Subcutaneous adipose tissue (tissue), 4 donors: ENCODE measurements around the gene TNFAIP2. TPM values are rescaled to one million over a fixed set of nuclear protein-coding genes. Genes with fewer than 3 reads are reported as not detected.

Experiments
- total RNA-seq, 4 donors: library from RNA; depleted of rRNA; stranded (reverse); fragments of >200 nt; gene quantifications; one replicate each; pipeline ENCODE4 v1.1.0, GENCODE V29; 2016
- TF ChIP-seq, protein P1 (sequence below): fragments of 450-650 bp; IDR thresholded peaks from one replicate; pipeline ENCODE4 v1.5.1; 2016; ENCODE audit warnings: low read depth, mild to moderate bottlenecking, control low read depth, antibody characterized with exemption, moderate library complexity

TNFAIP2 gene
- total RNA-seq, 4 donors from 2014 or later = 54.7 to 145 (median 65.4) TPM

DNA sequence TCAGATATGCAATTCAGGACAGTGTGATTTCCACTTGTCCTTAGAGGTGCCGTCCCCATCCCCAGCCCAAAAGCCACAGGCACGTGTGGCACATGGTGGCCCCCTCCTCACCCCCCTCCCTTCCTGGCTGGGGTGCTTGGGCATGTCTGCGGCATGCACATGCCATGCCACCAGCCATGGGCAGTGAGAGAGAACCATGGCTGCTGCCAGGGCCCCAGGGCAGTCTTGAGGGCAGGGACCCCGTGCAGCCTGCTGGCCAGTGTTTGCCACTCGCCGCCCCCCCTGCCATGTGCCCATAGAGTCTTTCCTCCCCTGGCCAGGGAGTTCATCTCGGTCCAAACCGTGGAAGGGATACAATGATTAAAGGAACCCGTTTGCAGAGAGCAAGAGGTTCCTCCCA lies 41.5 kb downstream of the TNFAIP2 start:
- TF ChIP-seq, protein P1, sequence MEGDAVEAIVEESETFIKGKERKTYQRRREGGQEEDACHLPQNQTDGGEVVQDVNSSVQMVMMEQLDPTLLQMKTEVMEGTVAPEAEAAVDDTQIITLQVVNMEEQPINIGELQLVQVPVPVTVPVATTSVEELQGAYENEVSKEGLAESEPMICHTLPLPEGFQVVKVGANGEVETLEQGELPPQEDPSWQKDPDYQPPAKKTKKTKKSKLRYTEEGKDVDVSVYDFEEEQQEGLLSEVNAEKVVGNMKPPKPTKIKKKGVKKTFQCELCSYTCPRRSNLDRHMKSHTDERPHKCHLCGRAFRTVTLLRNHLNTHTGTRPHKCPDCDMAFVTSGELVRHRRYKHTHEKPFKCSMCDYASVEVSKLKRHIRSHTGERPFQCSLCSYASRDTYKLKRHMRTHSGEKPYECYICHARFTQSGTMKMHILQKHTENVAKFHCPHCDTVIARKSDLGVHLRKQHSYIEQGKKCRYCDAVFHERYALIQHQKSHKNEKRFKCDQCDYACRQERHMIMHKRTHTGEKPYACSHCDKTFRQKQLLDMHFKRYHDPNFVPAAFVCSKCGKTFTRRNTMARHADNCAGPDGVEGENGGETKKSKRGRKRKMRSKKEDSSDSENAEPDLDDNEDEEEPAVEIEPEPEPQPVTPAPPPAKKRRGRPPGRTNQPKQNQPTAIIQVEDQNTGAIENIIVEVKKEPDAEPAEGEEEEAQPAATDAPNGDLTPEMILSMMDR = no peak

DNA sequence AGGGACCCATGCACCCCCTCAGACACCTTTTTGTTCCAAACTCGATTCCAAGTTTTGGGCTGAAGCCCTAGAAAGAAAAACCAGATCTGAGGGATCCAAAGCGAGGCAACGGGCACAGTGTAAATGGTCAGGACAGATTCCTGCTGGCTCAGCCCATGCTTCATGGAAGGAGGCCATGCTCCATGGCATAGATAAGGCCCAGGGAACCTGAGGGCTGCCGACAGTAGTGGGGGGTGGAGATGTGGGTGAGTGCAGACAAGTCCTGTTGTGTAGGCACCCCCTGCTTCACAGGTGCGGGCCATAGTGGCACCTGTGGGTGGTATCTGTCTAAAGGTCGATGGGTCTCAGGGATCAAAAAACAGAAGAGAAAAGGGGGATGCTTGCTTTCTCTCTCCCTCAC lies 42.1 kb downstream of the TNFAIP2 start:
- TF ChIP-seq, protein P1 = no peak

DNA sequence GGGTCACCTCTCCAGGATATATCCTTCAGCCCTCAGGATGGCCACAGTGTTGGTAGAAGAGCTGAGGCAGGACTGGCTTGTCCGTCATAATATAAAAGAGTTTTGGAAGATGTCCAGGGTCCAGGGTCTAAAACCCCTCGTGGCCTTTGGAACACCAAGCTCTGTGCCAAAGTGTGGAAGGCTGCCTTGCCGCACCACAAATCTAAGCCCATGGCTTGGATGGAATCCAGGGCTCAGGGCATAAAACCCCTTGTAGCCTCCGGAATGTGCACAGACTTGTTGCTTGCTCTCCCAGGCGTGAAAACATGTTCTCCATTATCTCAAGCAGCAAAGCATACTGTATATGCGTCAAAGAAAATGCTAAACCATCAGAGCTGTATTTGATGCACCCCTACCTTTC lies 46.7 kb downstream of the TNFAIP2 start:
- TF ChIP-seq, protein P1 = no peak

DNA sequence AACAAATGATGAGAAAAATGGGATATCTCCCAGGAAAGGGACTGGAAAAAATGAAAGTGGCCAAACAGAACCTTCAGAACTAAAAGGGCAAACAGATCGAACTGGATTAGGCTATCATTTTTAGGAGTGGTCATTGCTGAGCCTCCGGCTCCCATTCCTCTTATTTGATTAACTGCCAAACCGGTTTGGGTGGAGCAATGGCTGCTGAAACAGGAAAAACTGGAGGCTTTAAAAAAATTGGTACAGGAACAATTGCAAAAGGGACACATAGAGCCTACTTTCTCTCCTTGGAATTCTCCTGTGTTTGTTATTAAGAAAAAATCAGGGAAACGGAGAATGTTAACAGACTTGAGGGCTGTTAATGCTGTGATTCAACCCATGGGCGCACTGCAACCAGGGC lies 49.7 kb downstream of the TNFAIP2 start:
- TF ChIP-seq, protein P1 = no peak

DNA sequence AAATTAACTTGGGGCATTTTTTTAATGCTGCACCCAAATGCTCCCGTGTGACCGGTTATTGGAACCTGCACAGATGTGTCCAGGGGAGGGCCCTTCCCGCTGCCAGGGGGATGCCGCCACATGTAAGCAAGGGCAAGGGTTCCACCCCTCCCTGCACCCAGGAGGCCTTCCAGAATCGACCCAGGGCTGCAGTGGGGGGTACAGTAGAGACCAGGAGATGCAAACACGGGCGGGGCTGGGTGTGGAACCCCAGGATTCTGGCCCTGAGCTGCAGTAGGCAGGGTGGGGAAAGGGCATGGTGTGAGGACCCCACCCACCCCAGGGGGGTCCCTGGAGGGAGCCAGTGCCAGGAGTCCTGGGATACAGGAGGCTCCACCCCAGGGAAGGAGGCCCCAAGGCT lies 54.1 kb downstream of the TNFAIP2 start:
- TF ChIP-seq, protein P1 = no peak

DNA sequence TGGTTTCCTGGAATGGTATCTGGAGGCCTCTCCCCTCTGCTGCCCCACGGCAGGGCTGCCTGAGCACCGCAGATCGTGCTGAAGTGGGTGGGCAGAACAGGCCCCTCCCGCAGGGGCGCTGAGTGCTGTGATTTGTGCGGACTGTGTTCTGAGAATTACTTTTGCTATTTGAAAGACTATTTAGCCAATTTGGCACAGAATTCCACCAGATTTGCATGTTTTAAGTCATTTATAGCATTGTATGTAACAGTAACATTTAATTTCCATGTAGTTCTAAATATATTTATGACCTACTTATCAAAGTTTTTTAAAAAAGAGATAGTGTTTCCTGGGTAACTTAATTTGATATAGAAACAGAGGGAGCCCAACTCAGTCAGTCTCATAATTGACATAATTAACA lies 55.3 kb downstream of the TNFAIP2 start:
- TF ChIP-seq, protein P1 = no peak

DNA sequence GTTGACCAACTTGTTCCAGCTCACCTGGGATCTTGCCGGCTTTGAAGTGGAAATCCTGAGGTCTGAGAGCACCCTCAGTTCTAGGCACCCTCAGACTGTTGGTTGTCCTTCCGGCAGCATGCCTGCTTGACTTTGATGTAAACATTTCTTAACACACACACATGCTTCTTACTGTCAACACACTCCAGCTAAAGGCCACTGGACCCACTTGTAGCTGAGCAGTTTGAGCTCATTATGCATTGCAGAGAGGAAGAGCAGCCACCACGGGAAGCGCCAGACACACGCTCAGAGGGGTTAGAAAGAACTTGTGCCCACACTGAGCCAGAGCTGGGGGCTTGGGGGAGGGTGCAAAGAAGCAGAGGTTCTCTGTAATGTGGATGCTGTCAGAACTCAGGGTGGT lies 55.8 kb downstream of the TNFAIP2 start:
- TF ChIP-seq, protein P1 = no peak
